ENCODE data around the gene SPTAN1. TPM values are rescaled to one million over a fixed set of nuclear protein-coding genes. Genes with fewer than 3 reads are reported as not detected.

The SPTAN1 gene
- polyA plus RNA-seq, 2 of the 4 experiments (the other 2 are of a cell fraction): 104 to 122 TPM

DNA sequence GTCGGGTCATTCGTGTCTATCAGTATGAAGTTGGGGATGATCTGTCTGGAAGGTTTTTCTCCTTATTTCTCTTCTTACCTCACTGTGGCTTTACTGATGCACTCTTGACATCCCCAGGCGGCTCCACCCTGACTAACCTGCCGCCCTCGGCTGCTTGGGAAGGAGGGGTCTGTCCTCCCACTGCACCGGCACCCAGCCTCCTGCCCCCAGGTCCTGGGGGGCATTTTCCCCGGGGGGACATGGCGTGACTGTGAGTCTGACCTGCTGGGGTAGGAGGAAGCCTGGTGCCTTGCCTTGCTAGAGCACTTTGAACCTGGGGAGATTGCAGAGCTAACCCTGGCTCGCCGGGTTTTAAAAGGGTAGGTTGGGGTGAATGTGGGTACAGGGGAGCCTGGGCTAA is 76.7 kb downstream of the SPTAN1 start:
- CTCF ChIA-PET: interaction anchor here (1.0 kb wide), 2 partner anchors 25 to 32 kb away, joined by 3 read pairs; no protein-coding TSS in a partner anchor
- Histone ChIP-seq H3K9me3 (no peaks in the 10 kb centered on the region), H3K4me2 (no peak overlapping the region), H3K4me3 (no peak overlapping the region), H3K27ac (peak overlapping the region in 1 of 2 experiments; percentile 74; a peak in 4 of 6 replicates), H3K4me1 (peaks cover 36% of the 10 kb centered on the region)
- DNase-seq (ENCODE audit: low read depth in 1 of 2, low spot score in 1 of 2) (no peak), ATAC-seq (no peak), FAIRE-seq (no peak)
- POLR2A ChIA-PET: no interaction called here
- WGBS (ENCODE audit: missing lambda C conversion rate): 90% methylated on average over 10 of the region's 10 CpGs
- TF ChIP-seq, protein P1, sequence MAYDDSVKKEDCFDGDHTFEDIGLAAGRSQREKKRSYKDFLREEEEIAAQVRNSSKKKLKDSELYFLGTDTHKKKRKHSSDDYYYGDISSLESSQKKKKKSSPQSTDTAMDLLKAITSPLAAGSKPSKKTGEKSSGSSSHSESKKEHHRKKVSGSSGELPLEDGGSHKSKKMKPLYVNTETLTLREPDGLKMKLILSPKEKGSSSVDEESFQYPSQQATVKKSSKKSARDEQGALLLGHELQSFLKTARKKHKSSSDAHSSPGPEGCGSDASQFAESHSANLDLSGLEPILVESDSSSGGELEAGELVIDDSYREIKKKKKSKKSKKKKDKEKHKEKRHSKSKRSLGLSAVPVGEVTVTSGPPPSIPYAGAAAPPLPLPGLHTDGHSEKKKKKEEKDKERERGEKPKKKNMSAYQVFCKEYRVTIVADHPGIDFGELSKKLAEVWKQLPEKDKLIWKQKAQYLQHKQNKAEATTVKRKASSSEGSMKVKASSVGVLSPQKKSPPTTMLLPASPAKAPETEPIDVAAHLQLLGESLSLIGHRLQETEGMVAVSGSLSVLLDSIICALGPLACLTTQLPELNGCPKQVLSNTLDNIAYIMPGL (CRISPR knock-in tag; IDR thresholded peaks at IDR 0.05; ENCODE audit: borderline replicate concordance): no peak
- TF ChIP-seq BCL3 (IDR thresholded peaks at IDR 0.05) (no peak), MAFK (IDR thresholded peaks at IDR 0.05; ENCODE audit: partially characterized antibody) (no peak), ELK1 (IDR thresholded peaks at IDR 0.05; ENCODE audit: low read depth, low read length) (no peak), PHF8 (IDR thresholded peaks at IDR 0.05; ENCODE audit: borderline replicate concordance, low read depth) (no peak)
- TF ChIP-seq, protein P2, sequence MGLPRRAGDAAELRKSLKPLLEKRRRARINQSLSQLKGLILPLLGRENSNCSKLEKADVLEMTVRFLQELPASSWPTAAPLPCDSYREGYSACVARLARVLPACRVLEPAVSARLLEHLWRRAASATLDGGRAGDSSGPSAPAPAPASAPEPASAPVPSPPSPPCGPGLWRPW (IDR thresholded peaks at IDR 0.05): no peak

DNA sequence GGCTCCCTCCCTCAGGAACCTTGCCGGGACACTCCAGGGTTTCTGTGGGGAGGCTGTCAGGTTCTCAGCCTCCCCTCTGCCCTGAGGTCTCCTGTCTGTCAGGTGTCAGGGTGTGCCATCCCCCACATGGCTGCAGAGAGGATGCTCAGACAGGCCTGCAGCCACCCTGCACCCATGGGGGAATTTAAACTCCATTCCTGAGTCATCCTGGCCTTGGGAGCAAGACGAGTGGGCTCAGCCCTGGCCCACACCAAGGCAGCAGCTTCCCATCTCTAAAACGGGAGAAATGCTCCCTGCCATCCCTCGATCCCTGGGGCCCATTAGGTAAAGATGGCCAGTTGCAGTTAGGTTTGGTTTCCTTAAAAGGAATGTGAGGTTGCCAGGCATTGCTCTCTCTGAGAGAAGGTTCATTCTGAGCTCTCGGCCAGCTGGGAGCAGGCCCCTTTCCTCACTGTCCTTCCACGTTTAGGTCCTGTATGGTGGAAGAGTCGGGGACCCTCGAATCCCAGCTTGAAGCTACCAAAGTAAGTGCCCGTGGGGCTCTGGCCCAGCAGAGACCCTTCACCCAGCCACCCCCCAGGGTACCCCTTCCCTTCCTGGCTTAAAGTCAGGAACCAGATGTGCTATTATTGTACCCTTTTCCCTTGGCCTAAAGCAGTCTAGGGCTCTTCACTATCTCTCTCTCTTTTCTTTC is 77.6 kb downstream of the SPTAN1 start:
- FAIRE-seq (no peak), DNase-seq (ENCODE audit: low read depth in 1 of 2, low spot score in 1 of 2) (no peak), ATAC-seq (peak; percentile 5 to 9; a peak in 4 of 6 replicates)
- peak overlapping the region in 1 of 2 experiments; percentile 74; a peak in 4 of 6 replicates for H3K27ac ChIP-seq
- 0 out of 3 replicates have a peak overlapping the region, but pooled peaks have one; percentile 3 for H3K4me2 ChIP-seq
- H3K4me1 ChIP-seq: peaks cover 45% of the 10 kb centered on the region
- H3K9me3 ChIP-seq: no peaks in the 10 kb centered on the region
- H3K4me3 ChIP-seq: no peak overlapping the region
- POLR2A ChIA-PET: no interaction called here
- 62% methylated on average over 9 of the region's 9 CpGs for WGBS (ENCODE audit: missing lambda C conversion rate)
- TF ChIP-seq KDM5A (IDR thresholded peaks at IDR 0.05) (no peak), MAFK (IDR thresholded peaks at IDR 0.05; ENCODE audit: partially characterized antibody) (no peak), FOSL2 (IDR thresholded peaks at IDR 0.05) (no peak), FOSL2 (CRISPR knock-in tag; IDR thresholded peaks at IDR 0.05) (no peak), MYC (IDR thresholded peaks at IDR 0.05; ENCODE audit: borderline replicate concordance, low read length) (no peak)
- TF ChIP-seq, protein P3, sequence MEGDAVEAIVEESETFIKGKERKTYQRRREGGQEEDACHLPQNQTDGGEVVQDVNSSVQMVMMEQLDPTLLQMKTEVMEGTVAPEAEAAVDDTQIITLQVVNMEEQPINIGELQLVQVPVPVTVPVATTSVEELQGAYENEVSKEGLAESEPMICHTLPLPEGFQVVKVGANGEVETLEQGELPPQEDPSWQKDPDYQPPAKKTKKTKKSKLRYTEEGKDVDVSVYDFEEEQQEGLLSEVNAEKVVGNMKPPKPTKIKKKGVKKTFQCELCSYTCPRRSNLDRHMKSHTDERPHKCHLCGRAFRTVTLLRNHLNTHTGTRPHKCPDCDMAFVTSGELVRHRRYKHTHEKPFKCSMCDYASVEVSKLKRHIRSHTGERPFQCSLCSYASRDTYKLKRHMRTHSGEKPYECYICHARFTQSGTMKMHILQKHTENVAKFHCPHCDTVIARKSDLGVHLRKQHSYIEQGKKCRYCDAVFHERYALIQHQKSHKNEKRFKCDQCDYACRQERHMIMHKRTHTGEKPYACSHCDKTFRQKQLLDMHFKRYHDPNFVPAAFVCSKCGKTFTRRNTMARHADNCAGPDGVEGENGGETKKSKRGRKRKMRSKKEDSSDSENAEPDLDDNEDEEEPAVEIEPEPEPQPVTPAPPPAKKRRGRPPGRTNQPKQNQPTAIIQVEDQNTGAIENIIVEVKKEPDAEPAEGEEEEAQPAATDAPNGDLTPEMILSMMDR (IDR thresholded peaks at IDR 0.05): no peak
- CTCF ChIA-PET: interaction anchor here (1.0 to 1.7 kb wide), 2 partner anchors 31 to 72 kb away, joined by 3 read pairs; no protein-coding TSS in a partner anchor

DNA sequence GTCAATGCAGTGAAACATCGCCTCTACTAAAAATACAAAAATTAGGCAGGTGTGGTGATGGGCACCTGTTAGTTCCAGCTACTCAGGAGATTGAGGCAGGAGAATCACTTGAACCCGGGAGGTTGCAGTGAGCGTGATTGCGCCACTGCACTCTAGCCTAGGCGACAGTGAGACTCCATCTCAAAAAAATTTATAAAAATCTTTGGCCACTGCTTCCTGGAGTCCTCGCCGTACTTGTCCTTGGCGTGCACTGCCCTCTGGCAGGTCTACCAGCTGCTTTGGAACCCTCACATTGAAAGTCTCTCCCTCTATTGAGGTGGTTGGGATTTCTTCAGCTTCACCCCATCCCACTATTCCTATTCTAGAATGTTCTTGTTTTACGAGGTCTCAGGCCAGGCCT is 79.2 kb downstream of the SPTAN1 start:
- POLR2A ChIA-PET: no interaction called here
- DNase-seq (ENCODE audit: low read depth in 1 of 2, low spot score in 1 of 2): no peak
- Histone ChIP-seq H3K4me3 (no peak overlapping the region), H3K4me1 (peaks cover 56% of the 10 kb centered on the region), H3K27ac (peak overlapping the region in 1 of 2 experiments; percentile 10; a peak in 2 of 6 replicates), H3K4me2 (no peak overlapping the region), H3K9me3 (no peaks in the 10 kb centered on the region)
- CTCF ChIA-PET: interaction anchor here (0.5 to 0.9 kb wide), 2 partner anchors 9 to 56 kb away, joined by 3 to 4 read pairs; no protein-coding TSS in a partner anchor
- FAIRE-seq: no peak
- WGBS (ENCODE audit: missing lambda C conversion rate): 96% methylated on average over 9 of the region's 9 CpGs
- TF ChIP-seq RAD21 (conservative IDR thresholded peaks at IDR 0.05 in 1 of 2, IDR thresholded peaks at IDR 0.05 in 1 of 2) (no peak), HOXB13 (CRISPR knock-in tag; IDR thresholded peaks at IDR 0.05; ENCODE audit: low read depth) (no peak), JUNB (IDR thresholded peaks at IDR 0.05) (no peak), ZNF302 (CRISPR knock-in tag; IDR thresholded peaks at IDR 0.05) (no peak), ZSCAN20 (CRISPR knock-in tag; IDR thresholded peaks at IDR 0.05) (no peak), BHLHE40 (IDR thresholded peaks at IDR 0.05; ENCODE audit: low read depth, low read length) (no peak)
- TF ChIP-seq, protein P3 (IDR thresholded peaks at IDR 0.05): no peak
- ATAC-seq: no peak

Measured in A549 (cell line).